Astrocyte (in vitro differentiated cells and primary cell): ENCODE results near the gene PRR5. TPM values are rescaled to one million over a fixed set of nuclear protein-coding genes. Genes with fewer than 3 reads are reported as not detected.
A peak's percentile ranks its signal among the peaks of the same experiment; 100 is the strongest.

Experiments
- DNase-seq: peaks from one replicate; pipeline ENCODE4 v3.0.0-alpha.2; 2010; ENCODE audit warnings: low read depth
- FAIRE-seq: peaks from 2 replicates; lab custom pipeline; 2011; peaks lifted over from hg19 to GRCh38; lab: Jason Lieb, UNC
- H2AFZ ChIP-seq: 2 replicates; pipeline ENCODE4 v1.6.0; 2012; ENCODE audit warnings: low read depth, low read length, inconsistent platforms
- H3K27ac ChIP-seq: 2 replicates; pipeline ENCODE4 v1.5.1; 2011; ENCODE audit warnings: low read depth, low read length, inconsistent platforms
- H3K27me3 ChIP-seq: 2 replicates; pipeline ENCODE4 v1.6.0; 2011; ENCODE audit warnings: low read length, inconsistent platforms; ENCODE audit not compliant: insufficient read depth
- H3K36me3 ChIP-seq: 2 replicates; pipeline ENCODE4 v1.5.1; 2011; ENCODE audit warnings: low read length, inconsistent platforms; ENCODE audit not compliant: insufficient read depth
- H3K4me1 ChIP-seq: 2 replicates; pipeline ENCODE4 v1.5.1; 2011; ENCODE audit warnings: low read length, inconsistent platforms; ENCODE audit not compliant: insufficient read depth
- H3K4me2 ChIP-seq: 2 replicates; pipeline ENCODE4 v1.6.0; 2012; ENCODE audit warnings: low read length, inconsistent platforms
- H3K4me3 ChIP-seq: 2 replicates; pipeline ENCODE4 v1.5.1; 2011; ENCODE audit warnings: low read depth, mild to moderate bottlenecking, low read length, inconsistent platforms; ENCODE audit not compliant: insufficient read depth
- H3K79me2 ChIP-seq: 2 replicates; pipeline ENCODE4 v1.6.0; 2012; ENCODE audit warnings: mild to moderate bottlenecking, low read length, inconsistent platforms; ENCODE audit not compliant: insufficient read depth
- H3K9ac ChIP-seq: 2 replicates; pipeline ENCODE4 v1.6.0; 2012; ENCODE audit warnings: mild to moderate bottlenecking, low read length, inconsistent platforms
- H3K9me3 ChIP-seq: 2 replicates; pipeline ENCODE4 v1.5.1; 2012; ENCODE audit warnings: low read depth, mild to moderate bottlenecking, low read length, inconsistent platforms; ENCODE audit not compliant: insufficient read depth
- H4K20me1 ChIP-seq: 2 replicates; pipeline ENCODE4 v1.6.0; 2012; ENCODE audit warnings: low read length, inconsistent platforms; ENCODE audit not compliant: insufficient read depth
- H3K27ac Mint-ChIP-seq: one replicate; pipeline ENCODE4 v1.8.0; 2021; ENCODE audit warnings: mild to moderate bottlenecking, mixed read lengths; ENCODE audit not compliant: unreplicated experiment
- H3K27me3 Mint-ChIP-seq: one replicate; pipeline ENCODE4 v1.8.0; 2021; ENCODE audit warnings: low read depth, mixed read lengths; ENCODE audit not compliant: unreplicated experiment
- H3K36me3 Mint-ChIP-seq: one replicate; pipeline ENCODE4 v1.8.0; 2021; ENCODE audit warnings: low read depth, mixed read lengths; ENCODE audit not compliant: unreplicated experiment
- H3K4me1 Mint-ChIP-seq: one replicate; pipeline ENCODE4 v1.8.0; 2021; ENCODE audit warnings: low read depth, mixed read lengths; ENCODE audit not compliant: unreplicated experiment
- H3K4me3 Mint-ChIP-seq: one replicate; pipeline ENCODE4 v1.8.0; 2021; ENCODE audit warnings: mild to moderate bottlenecking, moderate library complexity, mixed read lengths; ENCODE audit not compliant: unreplicated experiment
- H3K9me3 Mint-ChIP-seq: one replicate; pipeline ENCODE4 v1.8.0; 2021; ENCODE audit warnings: mild to moderate bottlenecking, mixed read lengths; ENCODE audit not compliant: unreplicated experiment
- EZH2 ChIP-seq: IDR thresholded peaks from 2 replicates; pipeline ENCODE4 v1.6.1; 2012; ENCODE audit warnings: mild to moderate bottlenecking, low read length, inconsistent platforms; ENCODE audit not compliant: insufficient read depth
- total RNA-seq: library from RNA; stranded (reverse); gene quantifications from 2 replicates; pipeline ENCODE4 v1.2.1, GENCODE V29; 2021
- TF ChIP-seq, protein P1 (sequence below): IDR thresholded peaks from 2 replicates; pipeline ENCODE4 v1.5.1; 2011; ENCODE audit warnings: low read depth, mild to moderate bottlenecking, inconsistent platforms, low read length, moderate library complexity; ENCODE audit not compliant: insufficient read depth

The PRR5 gene
- total RNA-seq, 1 donor from 2014 or later = 23.6 TPM

DNA sequence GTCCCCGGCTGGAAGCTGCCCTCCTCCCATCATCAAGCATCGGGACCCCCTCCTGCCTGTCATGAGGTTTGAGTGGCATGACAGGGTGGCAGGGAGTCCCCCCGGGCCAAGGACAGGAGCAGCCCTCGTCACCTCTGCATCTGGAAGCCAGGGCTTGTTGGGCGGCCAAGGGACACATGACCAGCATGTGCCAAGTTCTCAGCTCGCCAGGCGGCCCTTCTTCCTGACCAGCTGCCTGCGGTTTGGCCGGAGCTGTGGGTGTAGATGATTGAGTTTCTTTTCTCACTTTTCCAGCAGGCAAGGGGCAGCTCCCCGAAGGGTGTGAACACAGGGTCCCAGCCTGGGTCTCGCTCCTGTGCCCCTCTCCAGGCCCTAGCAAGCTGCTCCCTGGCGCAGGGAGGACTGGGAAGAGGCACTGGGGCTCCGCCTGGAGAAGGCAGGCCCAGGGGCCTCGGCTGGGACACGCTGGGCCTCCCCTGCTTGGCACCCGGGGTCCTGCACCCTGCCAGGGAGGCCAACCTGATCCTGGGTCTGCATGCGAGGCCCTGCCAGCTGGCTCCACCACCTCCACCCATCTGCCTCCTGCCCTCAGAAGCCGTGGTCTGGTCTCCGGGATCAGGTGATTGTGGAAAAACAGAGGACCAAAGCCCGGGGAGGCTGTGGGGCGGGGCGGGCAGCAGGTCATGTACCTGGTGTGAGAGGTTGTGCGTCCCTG lies 63.7 kb downstream of the PRR5 start:
- H3K9me3 ChIP-seq = no peaks in the 10 kb centered on the region
- Mint-ChIP-seq H3K36me3 (no peaks in the 10 kb centered on the region), H3K27ac (no peak overlapping the region), H3K4me1 (no peaks in the 10 kb centered on the region), H3K4me3 (no peak overlapping the region), H3K9me3 (peaks cover 12% of the 10 kb centered on the region), H3K27me3 (peaks cover 19% of the 10 kb centered on the region)
- DNase-seq (peak; percentile 18), FAIRE-seq (no peak)
- no peak overlapping the region for H3K27ac ChIP-seq
- H3K27me3 ChIP-seq = peaks cover 24% of the 10 kb centered on the region
- no peaks in the 10 kb centered on the region for H3K79me2 ChIP-seq
- no peak overlapping the region for H3K4me3 ChIP-seq
- no peaks in the 10 kb centered on the region for H4K20me1 ChIP-seq
- H3K4me1 ChIP-seq = no peaks in the 10 kb centered on the region
- no peak overlapping the region for H2AFZ ChIP-seq
- H3K4me2 ChIP-seq = no peak overlapping the region
- H3K36me3 ChIP-seq = no peaks in the 10 kb centered on the region
- TF ChIP-seq EZH2 = no peak
- TF ChIP-seq, protein P1, sequence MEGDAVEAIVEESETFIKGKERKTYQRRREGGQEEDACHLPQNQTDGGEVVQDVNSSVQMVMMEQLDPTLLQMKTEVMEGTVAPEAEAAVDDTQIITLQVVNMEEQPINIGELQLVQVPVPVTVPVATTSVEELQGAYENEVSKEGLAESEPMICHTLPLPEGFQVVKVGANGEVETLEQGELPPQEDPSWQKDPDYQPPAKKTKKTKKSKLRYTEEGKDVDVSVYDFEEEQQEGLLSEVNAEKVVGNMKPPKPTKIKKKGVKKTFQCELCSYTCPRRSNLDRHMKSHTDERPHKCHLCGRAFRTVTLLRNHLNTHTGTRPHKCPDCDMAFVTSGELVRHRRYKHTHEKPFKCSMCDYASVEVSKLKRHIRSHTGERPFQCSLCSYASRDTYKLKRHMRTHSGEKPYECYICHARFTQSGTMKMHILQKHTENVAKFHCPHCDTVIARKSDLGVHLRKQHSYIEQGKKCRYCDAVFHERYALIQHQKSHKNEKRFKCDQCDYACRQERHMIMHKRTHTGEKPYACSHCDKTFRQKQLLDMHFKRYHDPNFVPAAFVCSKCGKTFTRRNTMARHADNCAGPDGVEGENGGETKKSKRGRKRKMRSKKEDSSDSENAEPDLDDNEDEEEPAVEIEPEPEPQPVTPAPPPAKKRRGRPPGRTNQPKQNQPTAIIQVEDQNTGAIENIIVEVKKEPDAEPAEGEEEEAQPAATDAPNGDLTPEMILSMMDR = no peak
- H3K9ac ChIP-seq = no peak overlapping the region

DNA sequence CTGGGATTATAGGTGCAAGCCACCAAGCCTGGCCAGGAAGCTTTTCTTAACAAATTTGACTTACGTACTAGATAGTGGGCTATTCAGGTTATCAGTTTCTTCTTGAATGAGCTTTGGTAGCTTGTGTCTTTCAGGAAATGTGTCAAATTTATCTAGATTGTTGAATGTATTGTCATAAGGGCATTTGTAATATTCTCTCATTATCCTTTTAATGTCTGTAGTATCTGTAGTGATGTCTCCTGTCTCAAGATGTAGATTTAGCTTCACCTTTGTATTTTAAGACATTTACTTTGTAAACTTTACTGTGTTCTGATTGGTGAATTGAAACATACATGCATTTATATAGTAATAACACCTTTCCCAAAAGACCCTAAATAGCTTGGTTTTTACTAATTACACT lies 71.1 kb downstream of the PRR5 start:
- H3K27me3 ChIP-seq = no peaks in the 10 kb centered on the region
- no peak overlapping the region for H3K4me2 ChIP-seq
- FAIRE-seq (no peak), DNase-seq (no peak)
- H3K36me3 ChIP-seq = no peaks in the 10 kb centered on the region
- Mint-ChIP-seq H3K27me3 (no peaks in the 10 kb centered on the region), H3K36me3 (no peaks in the 10 kb centered on the region), H3K27ac (no peak overlapping the region), H3K4me1 (no peaks in the 10 kb centered on the region), H3K9me3 (peaks cover 19% of the 10 kb centered on the region), H3K4me3 (no peak overlapping the region)
- no peaks in the 10 kb centered on the region for H3K4me1 ChIP-seq
- H4K20me1 ChIP-seq = no peaks in the 10 kb centered on the region
- peaks cover 2% of the 10 kb centered on the region for H3K9me3 ChIP-seq
- H3K9ac ChIP-seq = no peak overlapping the region
- TF ChIP-seq EZH2 = no peak
- TF ChIP-seq, protein P1 = no peak
- H3K27ac ChIP-seq = no peak overlapping the region
- no peaks in the 10 kb centered on the region for H3K79me2 ChIP-seq
- no peak overlapping the region for H2AFZ ChIP-seq
- no peak overlapping the region for H3K4me3 ChIP-seq

GRCh38 chr22:44775862-44776261 lies 73.9 kb downstream of the PRR5 start:
- H3K27me3 Mint-ChIP-seq = no peaks in the 10 kb centered on the region
- peaks cover under 1% of the 10 kb centered on the region for H3K27me3 ChIP-seq
- FAIRE-seq (no peak), DNase-seq (no peak)
- no peaks in the 10 kb centered on the region for H3K36me3 ChIP-seq
- no peaks in the 10 kb centered on the region for H4K20me1 ChIP-seq
- H3K4me2 ChIP-seq = no peak overlapping the region
- H2AFZ ChIP-seq = no peak overlapping the region
- H3K4me1 ChIP-seq = no peaks in the 10 kb centered on the region
- no peaks in the 10 kb centered on the region for H3K36me3 Mint-ChIP-seq
- no peak overlapping the region for H3K27ac ChIP-seq
- H3K4me3 ChIP-seq = no peak overlapping the region
- no peak overlapping the region for H3K9ac ChIP-seq
- H3K9me3 ChIP-seq = peaks cover 2% of the 10 kb centered on the region
- H3K9me3 Mint-ChIP-seq = peaks cover 17% of the 10 kb centered on the region
- no peak overlapping the region for H3K4me3 Mint-ChIP-seq
- no peaks in the 10 kb centered on the region for H3K79me2 ChIP-seq
- no peak overlapping the region for H3K27ac Mint-ChIP-seq
- no peaks in the 10 kb centered on the region for H3K4me1 Mint-ChIP-seq
- TF ChIP-seq, protein P1 = no peak
- TF ChIP-seq EZH2 = no peak
